HEK293 (cell line): Measurements from ENCODE around the gene ALDOA.
A peak's percentile ranks its signal among the peaks of the same experiment; 100 is the strongest.

Experiments used
- GFI1B ChIP-seq: fragments of 450-650 bp; formaldehyde crosslinking; IDR thresholded peaks from 2 replicates; pipeline ENCODE4 v1.5.1; 2016; ENCODE audit warnings: missing biosample characterization, missing genetic modification characterization
- IKZF3 ChIP-seq: fragments of 450-650 bp; IDR thresholded peaks from 2 replicates; pipeline ENCODE4 v1.5.0; 2018; ENCODE audit warnings: missing biosample characterization, mild to moderate bottlenecking, missing genetic modification characterization, moderate library complexity
- KLF10 ChIP-seq: fragments of 450-650 bp; IDR thresholded peaks from 2 replicates; pipeline ENCODE4 v1.5.1; 2018; ENCODE audit warnings: missing biosample characterization, mild to moderate bottlenecking, missing genetic modification characterization
- KLF8 ChIP-seq: fragments of 450-650 bp; formaldehyde crosslinking; IDR thresholded peaks from 2 replicates; pipeline ENCODE4 v1.5.1; 2016; ENCODE audit warnings: missing biosample characterization, missing genetic modification characterization
- RBAK ChIP-seq: fragments of 450-650 bp; formaldehyde crosslinking; IDR thresholded peaks from 2 replicates; pipeline ENCODE4 v1.5.1; 2016; ENCODE audit warnings: missing biosample characterization, missing genetic modification characterization
- SCRT1 ChIP-seq: fragments of 450-650 bp; formaldehyde crosslinking; IDR thresholded peaks from 2 replicates; pipeline ENCODE4 v1.5.1; 2016; ENCODE audit warnings: missing biosample characterization, missing genetic modification characterization, borderline replicate concordance
- SP2 ChIP-seq: fragments of 450-650 bp; formaldehyde crosslinking; IDR thresholded peaks from 2 replicates; pipeline ENCODE4 v1.5.1; 2016; ENCODE audit warnings: missing biosample characterization, missing genetic modification characterization
- TCF7L2 ChIP-seq: IDR thresholded peaks from 2 replicates; pipeline ENCODE4 v1.6.1; 2011; ENCODE audit warnings: low read depth, mild to moderate bottlenecking, inconsistent platforms, low read length, moderate library complexity, borderline replicate concordance
- YY2 ChIP-seq: fragments of 450-650 bp; formaldehyde crosslinking; IDR thresholded peaks from 2 replicates; pipeline ENCODE4 v1.5.1; 2016; ENCODE audit warnings: missing biosample characterization, missing genetic modification characterization
- ZBTB11 ChIP-seq: fragments of 450-650 bp; formaldehyde crosslinking; conservative IDR thresholded peaks from 2 replicates; pipeline ENCODE4 v1.5.1; 2016; ENCODE audit warnings: low read depth, missing biosample characterization, missing genetic modification characterization
- ZFP69B ChIP-seq: fragments of 450-650 bp; formaldehyde crosslinking; IDR thresholded peaks from 2 replicates; pipeline ENCODE4 v1.5.1; 2016; ENCODE audit warnings: missing biosample characterization, missing genetic modification characterization
- ZNF10 ChIP-seq: fragments of 450-650 bp; formaldehyde crosslinking; IDR thresholded peaks from 2 replicates; pipeline ENCODE4 v1.5.1; 2017; ENCODE audit warnings: missing biosample characterization, missing genetic modification characterization
- ZNF19 ChIP-seq: fragments of 450-650 bp; formaldehyde crosslinking; IDR thresholded peaks from 2 replicates; pipeline ENCODE4; 2016; ENCODE audit warnings: missing biosample characterization, missing genetic modification characterization, low read depth
- ZNF292 ChIP-seq: fragments of 450-650 bp; formaldehyde crosslinking; IDR thresholded peaks from 2 replicates; pipeline ENCODE4 v1.5.1; 2016; ENCODE audit warnings: low read depth, missing biosample characterization, missing genetic modification characterization, borderline replicate concordance
- ZNF335 ChIP-seq: fragments of 450-650 bp; formaldehyde crosslinking; conservative IDR thresholded peaks from 2 replicates; pipeline ENCODE4 v1.5.1; 2016; ENCODE audit warnings: missing biosample characterization, missing genetic modification characterization
- ZNF354C ChIP-seq: fragments of 450-650 bp; formaldehyde crosslinking; IDR thresholded peaks from 2 replicates; pipeline ENCODE4 v1.5.1; 2016; ENCODE audit warnings: missing biosample characterization, missing genetic modification characterization, low read depth, borderline replicate concordance
- ZNF394 ChIP-seq: fragments of 450-650 bp; formaldehyde crosslinking; IDR thresholded peaks from 2 replicates; pipeline ENCODE4 v1.5.1; 2016; ENCODE audit warnings: missing biosample characterization, missing genetic modification characterization, mild to moderate bottlenecking, moderate library complexity, borderline replicate concordance
- ZNF404 ChIP-seq: fragments of 450-650 bp; formaldehyde crosslinking; IDR thresholded peaks from 2 replicates; pipeline ENCODE4 v1.5.1; 2017; ENCODE audit warnings: missing biosample characterization, missing genetic modification characterization
- ZNF530 ChIP-seq: fragments of 450-650 bp; formaldehyde crosslinking; IDR thresholded peaks from 2 replicates; pipeline ENCODE4 v1.5.1; 2016; ENCODE audit warnings: low read depth, missing biosample characterization, missing genetic modification characterization
- ZNF561 ChIP-seq: fragments of 450-650 bp; IDR thresholded peaks from 2 replicates; pipeline ENCODE4 v1.5.1; 2018; ENCODE audit warnings: missing biosample characterization, missing genetic modification characterization, borderline replicate concordance
- ZNF623 ChIP-seq: fragments of 450-650 bp; formaldehyde crosslinking; IDR thresholded peaks from 2 replicates; pipeline ENCODE4 v1.5.1; 2016; ENCODE audit warnings: missing biosample characterization, missing genetic modification characterization
- ZNF777 ChIP-seq: fragments of 450-650 bp; formaldehyde crosslinking; IDR thresholded peaks from 2 replicates; pipeline ENCODE4 v1.5.1; 2017; ENCODE audit warnings: missing biosample characterization, missing genetic modification characterization, borderline replicate concordance
- ZSCAN5A ChIP-seq: fragments of 450-650 bp; formaldehyde crosslinking; IDR thresholded peaks from 2 replicates; pipeline ENCODE4 v1.5.1; 2016; ENCODE audit warnings: missing biosample characterization, missing genetic modification characterization
- TF ChIP-seq, protein P1 (sequence below): fragments of 450-650 bp; formaldehyde crosslinking; IDR thresholded peaks from 2 replicates; pipeline ENCODE4 v1.5.1; 2016; ENCODE audit warnings: missing biosample characterization, missing genetic modification characterization
- TF ChIP-seq, protein P2 (sequence below): fragments of 450-650 bp; formaldehyde crosslinking; IDR thresholded peaks from 2 replicates; pipeline ENCODE4 v1.5.1; 2016; ENCODE audit warnings: missing biosample characterization, missing genetic modification characterization
- TF ChIP-seq, protein P3 (sequence below): fragments of 450-650 bp; formaldehyde crosslinking; IDR thresholded peaks from 2 replicates; pipeline ENCODE4 v1.5.1; 2017; ENCODE audit warnings: missing biosample characterization, missing genetic modification characterization
- TF ChIP-seq, protein P4 (sequence below): fragments of 450-650 bp; formaldehyde crosslinking; IDR thresholded peaks from 2 replicates; pipeline ENCODE4 v1.5.1; 2016; ENCODE audit warnings: missing biosample characterization, missing genetic modification characterization
- TF ChIP-seq, protein P5 (sequence below): fragments of 450-650 bp; formaldehyde crosslinking; IDR thresholded peaks from 2 replicates; pipeline ENCODE4 v1.5.1; 2016; ENCODE audit warnings: missing biosample characterization, missing genetic modification characterization

Gene ALDOA

DNA sequence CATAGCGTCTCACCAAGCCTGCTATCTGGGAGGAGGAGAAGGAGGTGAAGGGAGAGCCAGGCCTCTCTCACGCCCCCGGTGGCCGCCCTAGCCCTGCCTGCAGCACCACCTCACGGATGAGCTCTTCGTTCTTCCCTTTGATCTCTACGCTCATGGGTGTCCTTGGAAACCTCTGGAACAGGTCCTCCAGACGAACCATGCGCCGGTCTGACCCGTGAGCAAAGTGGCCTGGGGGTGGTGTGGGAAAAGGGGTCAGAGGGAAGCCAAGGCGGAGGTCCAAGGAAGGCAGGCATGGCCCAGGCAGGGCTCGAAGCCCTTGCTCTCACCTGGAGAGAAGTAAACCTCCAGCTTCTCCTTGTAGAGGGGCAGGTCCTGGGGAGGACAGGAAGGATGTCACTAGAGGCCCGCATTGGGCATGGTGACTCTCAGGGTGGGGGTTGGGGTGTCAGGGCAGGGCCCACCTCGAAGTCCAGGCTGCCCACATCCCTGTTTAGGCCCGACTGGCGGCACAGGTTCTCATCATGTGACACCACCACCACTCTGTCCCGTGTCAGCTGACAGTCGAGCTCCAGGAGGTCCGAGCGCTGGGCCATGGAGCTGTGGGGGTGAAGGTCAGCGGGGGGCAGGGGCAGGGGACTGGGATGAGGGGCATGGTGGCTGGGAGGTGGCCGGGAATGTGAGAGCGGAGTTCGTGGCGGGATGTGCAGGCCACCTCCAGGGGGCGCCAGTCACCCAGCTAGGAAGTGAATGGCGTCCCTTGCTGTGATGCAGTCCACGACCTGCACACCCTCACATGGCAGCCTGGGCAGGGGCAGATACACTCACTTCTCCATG, 46.9 kb downstream of the ALDOA start (continued):
- TF ChIP-seq, protein P1, sequence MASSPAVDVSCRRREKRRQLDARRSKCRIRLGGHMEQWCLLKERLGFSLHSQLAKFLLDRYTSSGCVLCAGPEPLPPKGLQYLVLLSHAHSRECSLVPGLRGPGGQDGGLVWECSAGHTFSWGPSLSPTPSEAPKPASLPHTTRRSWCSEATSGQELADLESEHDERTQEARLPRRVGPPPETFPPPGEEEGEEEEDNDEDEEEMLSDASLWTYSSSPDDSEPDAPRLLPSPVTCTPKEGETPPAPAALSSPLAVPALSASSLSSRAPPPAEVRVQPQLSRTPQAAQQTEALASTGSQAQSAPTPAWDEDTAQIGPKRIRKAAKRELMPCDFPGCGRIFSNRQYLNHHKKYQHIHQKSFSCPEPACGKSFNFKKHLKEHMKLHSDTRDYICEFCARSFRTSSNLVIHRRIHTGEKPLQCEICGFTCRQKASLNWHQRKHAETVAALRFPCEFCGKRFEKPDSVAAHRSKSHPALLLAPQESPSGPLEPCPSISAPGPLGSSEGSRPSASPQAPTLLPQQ (tag by site-specific recombination) = no peak
- TF ChIP-seq, protein P2, sequence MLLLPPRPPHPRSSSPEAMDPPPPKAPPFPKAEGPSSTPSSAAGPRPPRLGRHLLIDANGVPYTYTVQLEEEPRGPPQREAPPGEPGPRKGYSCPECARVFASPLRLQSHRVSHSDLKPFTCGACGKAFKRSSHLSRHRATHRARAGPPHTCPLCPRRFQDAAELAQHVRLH (tag by site-specific recombination) = peak; percentile 92
- TF ChIP-seq ZNF335 (tag by site-specific recombination) (no peak), ZNF404 (tag by site-specific recombination) (no peak), ZBTB11 (tag by site-specific recombination) (no peak), SP2 (tag by site-specific recombination) (no peak), TCF7L2 (peak; percentile 51; the same call in 1 of the 2 replicates), KLF8 (tag by site-specific recombination) (no peak), GFI1B (tag by site-specific recombination) (no peak), ZNF354C (no peak), ZNF394 (tag by site-specific recombination) (no peak; the same call in 1 of the 2 replicates), RBAK (tag by site-specific recombination) (no peak), ZNF10 (tag by site-specific recombination) (no peak), ZSCAN5A (tag by site-specific recombination) (peak; percentile 89), ZNF777 (tag by site-specific recombination) (no peak), SCRT1 (tag by site-specific recombination) (no peak), ZNF19 (tag by site-specific recombination) (no peak), IKZF3 (tag by site-specific recombination) (peak; percentile 53; the same call in 1 of the 2 replicates), YY2 (tag by site-specific recombination) (0 out of 2 replicates have a peak, but pooled peaks have one; percentile 20), ZFP69B (tag by site-specific recombination) (no peak), ZNF292 (tag by site-specific recombination) (no peak), KLF10 (no peak), ZNF561 (no peak), ZNF530 (tag by site-specific recombination) (no peak), ZNF623 (tag by site-specific recombination) (no peak)
- TF ChIP-seq, protein P3, sequence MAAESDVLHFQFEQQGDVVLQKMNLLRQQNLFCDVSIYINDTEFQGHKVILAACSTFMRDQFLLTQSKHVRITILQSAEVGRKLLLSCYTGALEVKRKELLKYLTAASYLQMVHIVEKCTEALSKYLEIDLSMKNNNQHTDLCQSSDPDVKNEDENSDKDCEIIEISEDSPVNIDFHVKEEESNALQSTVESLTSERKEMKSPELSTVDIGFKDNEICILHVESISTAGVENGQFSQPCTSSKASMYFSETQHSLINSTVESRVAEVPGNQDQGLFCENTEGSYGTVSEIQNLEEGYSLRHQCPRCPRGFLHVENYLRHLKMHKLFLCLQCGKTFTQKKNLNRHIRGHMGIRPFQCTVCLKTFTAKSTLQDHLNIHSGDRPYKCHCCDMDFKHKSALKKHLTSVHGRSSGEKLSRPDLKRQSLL (tag by site-specific recombination) = no peak
- TF ChIP-seq, protein P4, sequence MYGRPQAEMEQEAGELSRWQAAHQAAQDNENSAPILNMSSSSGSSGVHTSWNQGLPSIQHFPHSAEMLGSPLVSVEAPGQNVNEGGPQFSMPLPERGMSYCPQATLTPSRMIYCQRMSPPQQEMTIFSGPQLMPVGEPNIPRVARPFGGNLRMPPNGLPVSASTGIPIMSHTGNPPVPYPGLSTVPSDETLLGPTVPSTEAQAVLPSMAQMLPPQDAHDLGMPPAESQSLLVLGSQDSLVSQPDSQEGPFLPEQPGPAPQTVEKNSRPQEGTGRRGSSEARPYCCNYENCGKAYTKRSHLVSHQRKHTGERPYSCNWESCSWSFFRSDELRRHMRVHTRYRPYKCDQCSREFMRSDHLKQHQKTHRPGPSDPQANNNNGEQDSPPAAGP (tag by site-specific recombination) = 0 out of 2 replicates have a peak, but pooled peaks have one; percentile 42
- TF ChIP-seq, protein P5, sequence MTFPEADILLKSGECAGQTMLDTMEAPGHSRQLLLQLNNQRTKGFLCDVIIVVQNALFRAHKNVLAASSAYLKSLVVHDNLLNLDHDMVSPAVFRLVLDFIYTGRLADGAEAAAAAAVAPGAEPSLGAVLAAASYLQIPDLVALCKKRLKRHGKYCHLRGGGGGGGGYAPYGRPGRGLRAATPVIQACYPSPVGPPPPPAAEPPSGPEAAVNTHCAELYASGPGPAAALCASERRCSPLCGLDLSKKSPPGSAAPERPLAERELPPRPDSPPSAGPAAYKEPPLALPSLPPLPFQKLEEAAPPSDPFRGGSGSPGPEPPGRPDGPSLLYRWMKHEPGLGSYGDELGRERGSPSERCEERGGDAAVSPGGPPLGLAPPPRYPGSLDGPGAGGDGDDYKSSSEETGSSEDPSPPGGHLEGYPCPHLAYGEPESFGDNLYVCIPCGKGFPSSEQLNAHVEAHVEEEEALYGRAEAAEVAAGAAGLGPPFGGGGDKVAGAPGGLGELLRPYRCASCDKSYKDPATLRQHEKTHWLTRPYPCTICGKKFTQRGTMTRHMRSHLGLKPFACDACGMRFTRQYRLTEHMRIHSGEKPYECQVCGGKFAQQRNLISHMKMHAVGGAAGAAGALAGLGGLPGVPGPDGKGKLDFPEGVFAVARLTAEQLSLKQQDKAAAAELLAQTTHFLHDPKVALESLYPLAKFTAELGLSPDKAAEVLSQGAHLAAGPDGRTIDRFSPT (tag by site-specific recombination) = no peak
